D721Med (cell line): ENCODE data around the gene FBXO46.

Experiments
- DNase-seq: peaks from one replicate; pipeline ENCODE4 v3.0.0; 2011; ENCODE audit warnings: low spot score; ENCODE audit not compliant: insufficient read length
- FAIRE-seq: peaks from 2 replicates; lab custom pipeline; 2011; peaks lifted over from hg19 to GRCh38; lab: Jason Lieb, UNC
- TF ChIP-seq, protein P1 (sequence below): IDR thresholded peaks from 2 replicates; pipeline ENCODE4 v1.5.1; 2012; ENCODE audit warnings: mild to moderate bottlenecking, control low read depth; ENCODE audit not compliant: insufficient read depth; ENCODE audit errors: missing control alignments

Gene FBXO46

GRCh38 chr19:45667620-45668341, 62.9 kb downstream of the FBXO46 start, which contains the start of gene GIPR:
TSS of gene GIPR (plus strand) at chr19:45668221. CDS start at chr19:45669521, 1,300 bp downstream.
- TF ChIP-seq, protein P1, sequence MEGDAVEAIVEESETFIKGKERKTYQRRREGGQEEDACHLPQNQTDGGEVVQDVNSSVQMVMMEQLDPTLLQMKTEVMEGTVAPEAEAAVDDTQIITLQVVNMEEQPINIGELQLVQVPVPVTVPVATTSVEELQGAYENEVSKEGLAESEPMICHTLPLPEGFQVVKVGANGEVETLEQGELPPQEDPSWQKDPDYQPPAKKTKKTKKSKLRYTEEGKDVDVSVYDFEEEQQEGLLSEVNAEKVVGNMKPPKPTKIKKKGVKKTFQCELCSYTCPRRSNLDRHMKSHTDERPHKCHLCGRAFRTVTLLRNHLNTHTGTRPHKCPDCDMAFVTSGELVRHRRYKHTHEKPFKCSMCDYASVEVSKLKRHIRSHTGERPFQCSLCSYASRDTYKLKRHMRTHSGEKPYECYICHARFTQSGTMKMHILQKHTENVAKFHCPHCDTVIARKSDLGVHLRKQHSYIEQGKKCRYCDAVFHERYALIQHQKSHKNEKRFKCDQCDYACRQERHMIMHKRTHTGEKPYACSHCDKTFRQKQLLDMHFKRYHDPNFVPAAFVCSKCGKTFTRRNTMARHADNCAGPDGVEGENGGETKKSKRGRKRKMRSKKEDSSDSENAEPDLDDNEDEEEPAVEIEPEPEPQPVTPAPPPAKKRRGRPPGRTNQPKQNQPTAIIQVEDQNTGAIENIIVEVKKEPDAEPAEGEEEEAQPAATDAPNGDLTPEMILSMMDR: no peak
- FAIRE-seq: no peak

DNA sequence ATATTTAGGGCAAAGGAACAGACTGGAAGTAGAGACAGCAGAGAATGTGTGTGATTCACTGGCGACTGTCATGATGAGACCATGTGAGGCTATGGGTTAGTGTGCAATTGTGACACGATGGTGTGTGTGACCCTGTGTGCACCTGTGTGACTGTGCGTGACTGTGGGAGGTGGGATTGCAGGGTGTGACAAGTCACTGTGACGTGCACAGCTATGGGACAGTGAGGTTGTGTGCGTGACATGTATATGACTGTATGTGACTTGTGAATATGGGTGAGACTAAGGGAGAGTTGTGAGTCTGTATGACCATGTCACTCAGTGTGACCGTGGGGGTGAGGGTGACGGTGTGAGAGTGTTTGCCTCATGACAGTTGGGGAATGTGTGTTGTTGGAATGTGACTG, 66.1 kb downstream of the FBXO46 start:
- FAIRE-seq (no peak), DNase-seq (no peak)
- TF ChIP-seq, protein P1: no peak

More at GRCh38 chr19:45667620-45668341, 62.9 kb downstream of the FBXO46 start, which contains the start of gene GIPR:
- peak; percentile 76 for DNase-seq

- FAIRE-seq (no peak), DNase-seq (no peak)
- TF ChIP-seq, protein P1: no peak
Observed at GRCh38 chr19:45663800-45664199, 66.9 kb downstream of the FBXO46 start.

DNA sequence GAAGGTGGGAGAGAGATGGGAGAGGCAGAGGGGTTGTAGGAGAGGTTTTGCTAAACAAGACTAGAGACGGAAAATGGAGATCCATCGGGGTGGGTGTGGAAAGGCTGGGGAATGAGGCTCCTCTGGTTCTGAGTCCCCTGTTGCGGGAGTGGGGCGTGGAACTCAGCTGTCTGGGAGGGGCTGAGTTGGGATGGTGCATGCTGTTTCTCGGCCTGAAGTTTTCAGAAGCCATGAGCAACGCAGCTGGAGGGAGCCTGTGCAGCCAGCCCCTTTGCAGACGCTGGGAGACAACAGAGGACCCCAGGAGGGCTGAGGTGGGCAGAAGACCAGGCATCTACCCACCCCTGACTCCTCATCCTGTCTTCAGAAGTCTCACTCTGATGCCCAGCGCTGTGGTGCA, 70.1 kb downstream of the FBXO46 start:
- FAIRE-seq (no peak), DNase-seq (no peak)
- TF ChIP-seq, protein P1: no peak
